K562 (cell line): ENCODE data around the gene NEDD8. TPM values are rescaled to one million over a fixed set of nuclear protein-coding genes. Genes with fewer than 3 reads are reported as not detected.

ENCODE experiments used
- ATF1 ChIP-seq, 2 experiments: fragments of 450-650 bp in 1 of 2; IDR thresholded peaks; 2 replicates each; pipeline ENCODE4 v1.6.1; 2016; ENCODE audit warnings: missing compliant biosample characterization in 1 of 2, missing genetic modification characterization in 1 of 2
- EP300 ChIP-seq: IDR thresholded peaks from 2 replicates; pipeline ENCODE4 v1.6.1; 2012; ENCODE audit warnings: low read length, improper control_type of control experiment
- ESRRB ChIP-seq: fragments of 250-450 bp; sonication (Bioruptor Pico); IDR thresholded peaks from 2 replicates; pipeline ENCODE4 v1.5.0; 2020; ENCODE audit warnings: mild to moderate bottlenecking, moderate library complexity, borderline replicate concordance
- FOXA1 ChIP-seq: fragments of 450-650 bp; IDR thresholded peaks from 2 replicates; pipeline ENCODE4 v1.6.1; 2016; ENCODE audit warnings: mild to moderate bottlenecking, borderline replicate concordance
- FOXA3 ChIP-seq, 2 experiments: fragments of 450-650 bp in 1 of 2; sonication (generic) in 1 of 2; formaldehyde crosslinking; IDR thresholded peaks in 1 of 2; conservative IDR thresholded peaks in 1 of 2; 2 replicates each; pipeline versions ENCODE4 v1.4.0 to v1.8.0; 2020 to 2022; ENCODE audit warnings: mild to moderate bottlenecking in 2 of 2, missing genetic modification reagents in 1 of 2
- KLF13 ChIP-seq: fragments of 450-650 bp; IDR thresholded peaks from 2 replicates; pipeline ENCODE4 v1.6.1; 2016; ENCODE audit warnings: missing genetic modification characterization, low read depth, mild to moderate bottlenecking, missing compliant biosample characterization, moderate library complexity, borderline replicate concordance
- POU5F1 ChIP-seq: fragments of 150-350 bp; IDR thresholded peaks from 2 replicates; pipeline ENCODE4 v1.6.1; 2014; ENCODE audit warnings: borderline replicate concordance, low read length, low read depth, mild to moderate bottlenecking; ENCODE audit not compliant: partially characterized antibody
- TEAD1 ChIP-seq, 2 experiments: fragments of 450-650 bp in 1 of 2; sonication (generic) in 1 of 2; formaldehyde crosslinking; IDR thresholded peaks; 2 replicates each; pipeline versions ENCODE4 v1.4.0 to v1.8.0; 2020 to 2022; ENCODE audit warnings: mild to moderate bottlenecking in 2 of 2, missing genetic modification reagents in 1 of 2
- ZEB2 ChIP-seq: fragments of 450-650 bp; IDR thresholded peaks from 2 replicates; pipeline ENCODE4 v1.6.1; 2016
- ZFX ChIP-seq: sonication (generic); formaldehyde crosslinking; IDR thresholded peaks from 2 replicates; pipeline ENCODE4 v1.8.0; 2022; ENCODE audit warnings: mild to moderate bottlenecking, missing genetic modification reagents, moderate library complexity
- ZNF232 ChIP-seq: sonication (generic); formaldehyde crosslinking; IDR thresholded peaks from 2 replicates; pipeline ENCODE4 v1.8.0; 2022; ENCODE audit warnings: mild to moderate bottlenecking, missing genetic modification reagents
- ZNF436 ChIP-seq: fragments of 250-450, 450-650 bp; sonication (Bioruptor Pico); formaldehyde crosslinking; IDR thresholded peaks from 2 replicates; pipeline ENCODE4 v1.7.0; 2020; ENCODE audit warnings: mild to moderate bottlenecking
- polyA plus RNA-seq, 8 experiments: library from polyadenylated mRNA; depleted of rRNA in 4 of 8; stranded (reverse) in 5 of 8; unstranded in 3 of 8; fragments of >200 nt; fragmentation: Nextera tagmentation in 2 of 8; fragmentation: Illumina TruSeq in 1 of 8; extraction: Ambion mirVana in 2 of 8; extraction: Trizol in 1 of 8; gene quantifications; 2 replicates each; pipeline versions ENCODE4 v1.2.1 to v1.2.3, GENCODE V29; 2011 to 2014; ENCODE audit warnings: inconsistent platforms in 1 of 8, missing spikeins in 1 of 8
- total RNA-seq, 7 experiments: library from RNA; depleted of rRNA in 6 of 7; stranded (reverse); fragments of >200 nt in 6 of 7; fragmentation: Illumina TruSeq in 2 of 7; extraction: Trizol in 2 of 7; gene quantifications; 2 replicates each; pipeline versions ENCODE4 v1.2.1 to v1.2.3, GENCODE V29; 2011 to 2021; ENCODE audit warnings: low replicate concordance in 1 of 7
- TF ChIP-seq, protein P1 (sequence below): fragments of 450-650 bp; formaldehyde crosslinking; IDR thresholded peaks from 2 replicates; pipeline ENCODE4 v1.4.0; 2022; ENCODE audit warnings: missing genetic modification characterization
- TF ChIP-seq, protein P2 (sequence below): sonication (generic); formaldehyde crosslinking; IDR thresholded peaks from 2 replicates; pipeline ENCODE4 v1.8.0; 2023; ENCODE audit warnings: mild to moderate bottlenecking, missing genetic modification reagents
- TF ChIP-seq, protein P3 (sequence below), 2 experiments: fragments of 200-800 bp in 1 of 2; sonication (Bioruptor generic) in 1 of 2; sonication (generic) in 1 of 2; formaldehyde crosslinking in 1 of 2; IDR thresholded peaks in 1 of 2; conservative IDR thresholded peaks in 1 of 2; 2 replicates each; pipeline versions ENCODE4 v1.5.0 to v1.6.1; 2016 to 2020; ENCODE audit warnings: missing compliant biosample characterization in 1 of 2, missing genetic modification characterization in 1 of 2, missing genetic modification reagents in 1 of 2
- TF ChIP-seq, protein P4 (sequence below): fragments of 250-450 bp; sonication (Bioruptor Pico); IDR thresholded peaks from 2 replicates; pipeline ENCODE4 v1.9.0; 2021; ENCODE audit warnings: mild to moderate bottlenecking
- TF ChIP-seq, protein P5 (sequence below): sonication (generic); formaldehyde crosslinking; IDR thresholded peaks from 2 replicates; pipeline ENCODE4 v1.8.1; 2023; ENCODE audit warnings: mild to moderate bottlenecking, missing genetic modification reagents

NEDD8 gene
- total and polyA plus RNA-seq, 9 of the 15 experiments (the other 6 are each of a cell fraction or from before 2014, with no cell fraction given) = 142 to 691 (median 260) TPM

DNA sequence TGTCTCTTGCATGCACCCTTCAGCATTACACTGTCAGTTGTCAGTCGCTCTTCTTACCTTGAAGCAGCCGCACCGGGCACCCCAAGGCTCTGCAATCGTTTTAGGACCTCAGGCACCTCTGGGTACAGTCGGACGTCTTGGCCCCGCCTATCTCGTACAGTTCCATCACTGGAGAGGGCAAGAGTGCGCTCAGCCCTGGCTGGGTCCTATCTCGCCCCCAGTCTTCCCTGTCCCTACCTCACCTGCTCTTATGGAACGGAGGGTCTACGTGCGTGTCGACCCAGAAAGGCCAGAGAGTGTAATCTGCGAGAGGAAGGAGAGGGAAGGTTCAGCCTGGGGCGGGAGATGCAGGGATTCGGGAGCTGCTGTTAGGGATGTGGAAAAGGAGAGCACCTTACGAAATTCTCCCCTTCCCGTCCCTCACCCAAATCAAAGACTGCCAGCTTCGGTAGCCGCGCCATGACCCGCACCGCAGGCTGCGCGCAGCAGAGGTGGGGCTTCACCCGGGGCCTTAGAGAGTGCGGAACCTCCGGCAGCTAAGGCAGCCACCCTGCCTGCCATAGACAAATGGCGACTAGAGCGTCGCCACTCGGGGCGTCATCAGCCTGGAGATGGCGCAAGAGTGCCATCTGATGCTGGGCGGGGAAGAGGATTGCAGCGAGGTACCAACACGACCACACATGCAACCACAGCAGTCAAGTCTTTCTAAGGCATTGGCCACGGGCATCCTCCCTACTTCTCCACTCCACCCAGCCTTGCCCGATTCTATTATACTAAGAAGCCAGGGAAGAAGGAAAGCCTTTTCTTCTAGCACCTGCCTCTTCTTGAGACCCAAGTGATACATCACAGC, 16.4 kb downstream of the NEDD8 start, which contains the start of gene MDP1 (continued):
- no peak for TF ChIP-seq ESRRB (CRISPR knock-in tag)
- peak; percentile 73 for TF ChIP-seq ZFX (CRISPR knock-in tag)
- 0 out of 4 replicates have a peak, but pooled peaks of 1 of the 2 experiments have one; percentile 44 for TF ChIP-seq FOXA3 (CRISPR knock-in tag; conservative IDR thresholded peaks at IDR 0.05 in 1 of 2, IDR thresholded peaks at IDR 0.05 in 1 of 2)
- TF ChIP-seq, protein P1, sequence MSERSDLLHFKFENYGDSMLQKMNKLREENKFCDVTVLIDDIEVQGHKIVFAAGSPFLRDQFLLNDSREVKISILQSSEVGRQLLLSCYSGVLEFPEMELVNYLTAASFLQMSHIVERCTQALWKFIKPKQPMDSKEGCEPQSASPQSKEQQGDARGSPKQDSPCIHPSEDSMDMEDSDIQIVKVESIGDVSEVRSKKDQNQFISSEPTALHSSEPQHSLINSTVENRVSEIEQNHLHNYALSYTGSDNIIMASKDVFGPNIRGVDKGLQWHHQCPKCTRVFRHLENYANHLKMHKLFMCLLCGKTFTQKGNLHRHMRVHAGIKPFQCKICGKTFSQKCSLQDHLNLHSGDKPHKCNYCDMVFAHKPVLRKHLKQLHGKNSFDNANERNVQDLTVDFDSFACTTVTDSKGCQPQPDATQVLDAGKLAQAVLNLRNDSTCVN (CRISPR knock-in tag) = no peak
- TF ChIP-seq KLF13 (tag) = no peak
- no peak for TF ChIP-seq ZNF232 (CRISPR knock-in tag)
- TF ChIP-seq ZEB2 = no peak
- peak; percentile 60 for TF ChIP-seq ATF1 (CRISPR knock-in tag; IDR thresholded peaks at IDR 0.05)
- peak; percentile 95 for TF ChIP-seq ATF1 (tag; IDR thresholded peaks at IDR 0.05)
- peak; percentile 38; the same call in 1 of the 2 replicates for TF ChIP-seq EP300
- TF ChIP-seq, protein P2, sequence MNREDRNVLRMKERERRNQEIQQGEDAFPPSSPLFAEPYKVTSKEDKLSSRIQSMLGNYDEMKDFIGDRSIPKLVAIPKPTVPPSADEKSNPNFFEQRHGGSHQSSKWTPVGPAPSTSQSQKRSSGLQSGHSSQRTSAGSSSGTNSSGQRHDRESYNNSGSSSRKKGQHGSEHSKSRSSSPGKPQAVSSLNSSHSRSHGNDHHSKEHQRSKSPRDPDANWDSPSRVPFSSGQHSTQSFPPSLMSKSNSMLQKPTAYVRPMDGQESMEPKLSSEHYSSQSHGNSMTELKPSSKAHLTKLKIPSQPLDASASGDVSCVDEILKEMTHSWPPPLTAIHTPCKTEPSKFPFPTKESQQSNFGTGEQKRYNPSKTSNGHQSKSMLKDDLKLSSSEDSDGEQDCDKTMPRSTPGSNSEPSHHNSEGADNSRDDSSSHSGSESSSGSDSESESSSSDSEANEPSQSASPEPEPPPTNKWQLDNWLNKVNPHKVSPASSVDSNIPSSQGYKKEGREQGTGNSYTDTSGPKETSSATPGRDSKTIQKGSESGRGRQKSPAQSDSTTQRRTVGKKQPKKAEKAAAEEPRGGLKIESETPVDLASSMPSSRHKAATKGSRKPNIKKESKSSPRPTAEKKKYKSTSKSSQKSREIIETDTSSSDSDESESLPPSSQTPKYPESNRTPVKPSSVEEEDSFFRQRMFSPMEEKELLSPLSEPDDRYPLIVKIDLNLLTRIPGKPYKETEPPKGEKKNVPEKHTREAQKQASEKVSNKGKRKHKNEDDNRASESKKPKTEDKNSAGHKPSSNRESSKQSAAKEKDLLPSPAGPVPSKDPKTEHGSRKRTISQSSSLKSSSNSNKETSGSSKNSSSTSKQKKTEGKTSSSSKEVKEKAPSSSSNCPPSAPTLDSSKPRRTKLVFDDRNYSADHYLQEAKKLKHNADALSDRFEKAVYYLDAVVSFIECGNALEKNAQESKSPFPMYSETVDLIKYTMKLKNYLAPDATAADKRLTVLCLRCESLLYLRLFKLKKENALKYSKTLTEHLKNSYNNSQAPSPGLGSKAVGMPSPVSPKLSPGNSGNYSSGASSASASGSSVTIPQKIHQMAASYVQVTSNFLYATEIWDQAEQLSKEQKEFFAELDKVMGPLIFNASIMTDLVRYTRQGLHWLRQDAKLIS = no peak
- TF ChIP-seq, protein P3, sequence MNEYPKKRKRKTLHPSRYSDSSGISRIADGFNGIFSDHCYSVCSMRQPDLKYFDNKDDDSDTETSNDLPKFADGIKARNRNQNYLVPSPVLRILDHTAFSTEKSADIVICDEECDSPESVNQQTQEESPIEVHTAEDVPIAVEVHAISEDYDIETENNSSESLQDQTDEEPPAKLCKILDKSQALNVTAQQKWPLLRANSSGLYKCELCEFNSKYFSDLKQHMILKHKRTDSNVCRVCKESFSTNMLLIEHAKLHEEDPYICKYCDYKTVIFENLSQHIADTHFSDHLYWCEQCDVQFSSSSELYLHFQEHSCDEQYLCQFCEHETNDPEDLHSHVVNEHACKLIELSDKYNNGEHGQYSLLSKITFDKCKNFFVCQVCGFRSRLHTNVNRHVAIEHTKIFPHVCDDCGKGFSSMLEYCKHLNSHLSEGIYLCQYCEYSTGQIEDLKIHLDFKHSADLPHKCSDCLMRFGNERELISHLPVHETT (CRISPR knock-in tag; conservative IDR thresholded peaks at IDR 0.05 in 1 of 2, IDR thresholded peaks at IDR 0.05 in 1 of 2) = no peak
- no peak for TF ChIP-seq ZNF436 (CRISPR knock-in tag)
- no peak for TF ChIP-seq POU5F1
- TF ChIP-seq, protein P4, sequence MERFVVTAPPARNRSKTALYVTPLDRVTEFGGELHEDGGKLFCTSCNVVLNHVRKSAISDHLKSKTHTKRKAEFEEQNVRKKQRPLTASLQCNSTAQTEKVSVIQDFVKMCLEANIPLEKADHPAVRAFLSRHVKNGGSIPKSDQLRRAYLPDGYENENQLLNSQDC (CRISPR knock-in tag) = no peak
- peak; percentile 9 to 76; a peak in 2 of 4 replicates for TF ChIP-seq TEAD1 (CRISPR knock-in tag; IDR thresholded peaks at IDR 0.05)
- TF ChIP-seq FOXA1 = no peak
- TF ChIP-seq, protein P5, sequence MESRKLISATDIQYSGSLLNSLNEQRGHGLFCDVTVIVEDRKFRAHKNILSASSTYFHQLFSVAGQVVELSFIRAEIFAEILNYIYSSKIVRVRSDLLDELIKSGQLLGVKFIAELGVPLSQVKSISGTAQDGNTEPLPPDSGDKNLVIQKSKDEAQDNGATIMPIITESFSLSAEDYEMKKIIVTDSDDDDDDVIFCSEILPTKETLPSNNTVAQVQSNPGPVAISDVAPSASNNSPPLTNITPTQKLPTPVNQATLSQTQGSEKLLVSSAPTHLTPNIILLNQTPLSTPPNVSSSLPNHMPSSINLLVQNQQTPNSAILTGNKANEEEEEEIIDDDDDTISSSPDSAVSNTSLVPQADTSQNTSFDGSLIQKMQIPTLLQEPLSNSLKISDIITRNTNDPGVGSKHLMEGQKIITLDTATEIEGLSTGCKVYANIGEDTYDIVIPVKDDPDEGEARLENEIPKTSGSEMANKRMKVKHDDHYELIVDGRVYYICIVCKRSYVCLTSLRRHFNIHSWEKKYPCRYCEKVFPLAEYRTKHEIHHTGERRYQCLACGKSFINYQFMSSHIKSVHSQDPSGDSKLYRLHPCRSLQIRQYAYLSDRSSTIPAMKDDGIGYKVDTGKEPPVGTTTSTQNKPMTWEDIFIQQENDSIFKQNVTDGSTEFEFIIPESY (CRISPR knock-in tag) = no peak
